AG10803 (cell line): Measurements from ENCODE around the gene ATP9B.
A peak's percentile ranks its signal among the peaks of the same experiment; 100 is the strongest.

Experiments
- DNase-seq: peaks from one replicate; pipeline ENCODE4 v3.0.0; 2010; ENCODE audit warnings: low read depth
- H3K4me3 ChIP-seq: 2 replicates; pipeline ENCODE4 v1.5.1; 2011; ENCODE audit warnings: mild to moderate bottlenecking, low read length, control low read depth
- TF ChIP-seq, protein P1 (sequence below): conservative IDR thresholded peaks from 2 replicates; pipeline ENCODE4 v1.5.1; 2011; ENCODE audit warnings: mild to moderate bottlenecking, low read length, control low read depth, inconsistent platforms

Gene ATP9B

GRCh38 chr18:79402977-79403722 is 334.0 kb downstream of the ATP9B start:
- peak; percentile 72 for DNase-seq
- TF ChIP-seq, protein P1, sequence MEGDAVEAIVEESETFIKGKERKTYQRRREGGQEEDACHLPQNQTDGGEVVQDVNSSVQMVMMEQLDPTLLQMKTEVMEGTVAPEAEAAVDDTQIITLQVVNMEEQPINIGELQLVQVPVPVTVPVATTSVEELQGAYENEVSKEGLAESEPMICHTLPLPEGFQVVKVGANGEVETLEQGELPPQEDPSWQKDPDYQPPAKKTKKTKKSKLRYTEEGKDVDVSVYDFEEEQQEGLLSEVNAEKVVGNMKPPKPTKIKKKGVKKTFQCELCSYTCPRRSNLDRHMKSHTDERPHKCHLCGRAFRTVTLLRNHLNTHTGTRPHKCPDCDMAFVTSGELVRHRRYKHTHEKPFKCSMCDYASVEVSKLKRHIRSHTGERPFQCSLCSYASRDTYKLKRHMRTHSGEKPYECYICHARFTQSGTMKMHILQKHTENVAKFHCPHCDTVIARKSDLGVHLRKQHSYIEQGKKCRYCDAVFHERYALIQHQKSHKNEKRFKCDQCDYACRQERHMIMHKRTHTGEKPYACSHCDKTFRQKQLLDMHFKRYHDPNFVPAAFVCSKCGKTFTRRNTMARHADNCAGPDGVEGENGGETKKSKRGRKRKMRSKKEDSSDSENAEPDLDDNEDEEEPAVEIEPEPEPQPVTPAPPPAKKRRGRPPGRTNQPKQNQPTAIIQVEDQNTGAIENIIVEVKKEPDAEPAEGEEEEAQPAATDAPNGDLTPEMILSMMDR = no peak
- 0 out of 2 replicates have a peak overlapping the region, but pooled peaks have one; percentile 7 for H3K4me3 ChIP-seq

DNA sequence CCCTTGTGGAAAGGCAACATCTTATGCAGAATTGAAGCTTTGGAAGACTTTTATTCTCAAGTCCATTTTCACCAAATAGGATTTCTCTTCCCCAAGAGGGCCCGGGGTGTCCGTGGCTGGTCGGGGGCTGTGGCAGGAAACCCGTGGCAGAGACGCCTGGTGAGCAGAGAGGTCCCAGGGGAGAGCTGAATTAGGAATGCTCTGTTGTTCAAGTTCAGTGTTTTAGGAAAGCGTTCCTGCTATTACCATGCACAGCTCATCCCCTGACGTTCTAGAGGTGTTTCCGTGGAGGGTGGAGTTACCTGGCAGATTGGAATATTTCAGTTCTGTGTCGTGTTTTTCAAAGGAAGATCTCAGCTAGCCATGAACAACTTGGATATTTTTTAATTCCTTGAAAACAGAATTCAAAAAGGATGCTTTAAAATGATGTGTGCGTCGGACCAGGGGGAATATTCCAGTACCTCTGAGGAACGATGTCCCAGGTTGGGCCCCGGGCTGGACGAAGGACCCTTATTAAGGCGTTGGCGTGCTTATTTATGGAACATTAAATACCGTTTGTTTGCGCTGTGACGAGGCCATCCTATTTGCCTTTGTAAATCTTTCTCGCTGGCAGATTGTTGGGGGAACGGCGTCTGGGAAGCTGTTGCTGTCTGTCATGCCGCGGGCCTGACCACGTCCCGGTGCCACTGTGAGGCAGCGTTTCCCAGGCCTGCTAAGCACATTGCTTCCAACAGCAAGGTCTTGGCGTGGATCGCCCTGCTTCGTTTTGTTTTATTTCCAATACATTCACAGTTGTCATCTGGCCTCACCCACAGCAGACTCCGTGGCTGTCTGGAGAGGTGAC is 334.8 kb downstream of the ATP9B start:
- 0 out of 2 replicates have a peak overlapping the region, but pooled peaks have one; percentile 7 for H3K4me3 ChIP-seq
- peak; percentile 17 for DNase-seq
- TF ChIP-seq, protein P1 = no peak

DNA sequence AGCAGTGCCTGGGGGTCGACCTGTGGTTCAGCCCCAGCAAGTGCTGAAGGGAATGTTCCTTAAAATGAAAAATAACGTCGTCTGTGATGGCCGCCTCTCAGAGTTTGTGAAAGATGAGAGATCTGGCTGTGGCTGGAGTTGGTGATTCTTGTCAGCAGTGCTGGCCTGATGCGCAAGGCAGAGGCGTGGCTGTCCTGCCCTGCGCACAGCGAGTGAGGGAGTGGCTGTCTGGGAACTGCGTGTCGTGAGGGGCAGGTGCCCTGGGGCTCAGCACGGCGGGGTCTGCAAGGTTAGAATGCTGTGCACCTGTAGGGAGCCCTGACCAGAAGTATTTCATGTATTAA is 335.3 kb downstream of the ATP9B start:
- no peak overlapping the region for H3K4me3 ChIP-seq
- TF ChIP-seq, protein P1 = no peak
- no peak for DNase-seq

GRCh38 chr18:79405019-79405780 is 336.0 kb downstream of the ATP9B start:
- TF ChIP-seq, protein P1 = no peak
- H3K4me3 ChIP-seq = no peak overlapping the region

DNA sequence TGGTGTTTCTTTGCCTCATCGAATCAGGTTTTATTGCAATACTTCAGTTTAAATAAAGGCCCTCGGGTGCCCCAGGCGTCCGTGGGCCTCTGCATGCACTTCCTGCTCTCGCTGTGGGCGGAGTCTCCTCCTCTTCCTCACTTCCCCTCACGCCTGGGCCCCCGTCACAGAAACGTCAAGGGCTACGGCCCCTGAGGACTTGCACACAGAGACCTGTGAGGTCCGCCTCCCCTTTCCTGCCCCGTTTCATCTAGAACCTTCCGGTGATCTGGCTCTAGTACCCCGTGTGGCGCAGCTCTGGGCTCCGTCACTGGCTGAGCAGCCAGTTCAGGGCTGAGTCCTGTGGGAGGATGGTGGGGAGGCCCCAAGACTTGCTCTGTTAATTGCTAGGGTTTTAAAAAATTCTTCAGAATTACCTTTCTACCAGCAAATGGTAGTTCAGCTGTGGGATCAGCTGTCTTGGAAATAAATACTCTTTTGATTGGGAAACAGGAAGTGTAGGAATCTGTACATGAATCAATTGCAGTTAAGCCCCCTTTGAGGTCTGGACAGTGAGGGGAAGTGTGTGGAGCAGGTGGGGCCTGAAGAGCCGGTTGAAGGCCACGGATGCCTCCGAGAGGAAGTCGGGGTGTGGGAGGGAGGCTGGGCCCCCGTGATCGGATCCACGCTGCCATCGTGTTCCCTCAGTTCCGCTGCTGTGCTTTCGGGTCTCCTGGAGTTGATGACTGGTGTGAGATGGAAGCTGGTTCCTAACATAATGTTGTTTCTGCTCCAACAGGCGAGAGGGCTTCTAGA is 336.8 kb downstream of the ATP9B start:
- no peak overlapping the region for H3K4me3 ChIP-seq
- TF ChIP-seq, protein P1 = no peak
- no peak for DNase-seq

More at GRCh38 chr18:79405019-79405780, 336.0 kb downstream of the ATP9B start:
- DNase-seq = no peak

- TF ChIP-seq, protein P1 = no peak
Observed at GRCh38 chr18:79406708-79407107, 337.5 kb downstream of the ATP9B start.

More at GRCh38 chr18:79406708-79407107, 337.5 kb downstream of the ATP9B start:
- no peak for DNase-seq
- no peak overlapping the region for H3K4me3 ChIP-seq
